Measurements from ENCODE around the gene MB.

The MB gene

GRCh38 chr22:35648066-35649025 lies 31.2 kb upstream of the MB start, which contains the start of gene APOL6:
Gene APOL6 (plus strand): TSS chr22:35648446. CDS start chr22:35656426, 7,980 bp downstream.
- H2AFZ ChIP-seq (ENCODE audit: low read depth): peak within 1 kb of the TSS; percentile 91
- peaks cover 17% of the 10 kb centered on the region for H3K79me2 ChIP-seq (ENCODE audit: insufficient read depth, low read depth)
- H3K9ac ChIP-seq: peak within 1 kb of the TSS; percentile 91
- no peaks in the 10 kb centered on the region for H4K20me1 ChIP-seq (ENCODE audit: insufficient read depth)
- peak within 1 kb of the TSS; percentile 92 for H3K4me2 ChIP-seq
- TF ChIP-seq CTCF (conservative IDR thresholded peaks at IDR 0.05; ENCODE audit: low read depth, low read length): no peak
- no peaks in the 10 kb centered on the region for H3K27me3 ChIP-seq (ENCODE audit: insufficient read depth, low read depth)
- H3K4me3 ChIP-seq (IDR thresholded peaks at IDR 0.05; ENCODE audit: insufficient read depth, low read depth, low read length): peak within 1 kb of the TSS; percentile 88
- no peaks in the 10 kb centered on the region for H3K36me3 ChIP-seq (ENCODE audit: insufficient read depth)
- H3K4me1 ChIP-seq (ENCODE audit: low read depth, poor library complexity, severe bottlenecking): peaks cover 32% of the 10 kb centered on the region
- peak within 1 kb of the TSS; percentile 89 for H3K27ac ChIP-seq

GRCh38 chr22:35645646-35646045 lies 28.5 kb upstream of the MB start:
- no peak for TF ChIP-seq CTCF (conservative IDR thresholded peaks at IDR 0.05; ENCODE audit: low read depth, low read length)

GRCh38 chr22:35643991-35644390 lies 26.9 kb upstream of the MB start:
- Histone ChIP-seq H2AFZ (ENCODE audit: low read depth) (no peak overlapping the region), H3K4me2 (no peak overlapping the region)

More at GRCh38 chr22:35645646-35646045, 28.5 kb upstream of the MB start:
- H3K79me2 ChIP-seq (ENCODE audit: insufficient read depth, low read depth): peaks cover 17% of the 10 kb centered on the region
- H3K4me3 ChIP-seq (IDR thresholded peaks at IDR 0.05; ENCODE audit: insufficient read depth, low read depth, low read length): no peak overlapping the region
- no peaks in the 10 kb centered on the region for H3K36me3 ChIP-seq (ENCODE audit: insufficient read depth)
- no peaks in the 10 kb centered on the region for H4K20me1 ChIP-seq (ENCODE audit: insufficient read depth)
- no peak overlapping the region for H3K4me2 ChIP-seq
- H3K27me3 ChIP-seq (ENCODE audit: insufficient read depth, low read depth): no peaks in the 10 kb centered on the region
- H3K4me1 ChIP-seq (ENCODE audit: low read depth, poor library complexity, severe bottlenecking): peaks cover 32% of the 10 kb centered on the region
- H2AFZ ChIP-seq (ENCODE audit: low read depth): no peak overlapping the region
- no peak overlapping the region for H3K9ac ChIP-seq
- no peak overlapping the region for H3K27ac ChIP-seq

GRCh38 chr22:35642305-35642741 lies 25.2 kb upstream of the MB start:
- Histone ChIP-seq H3K4me2 (no peak overlapping the region), H3K27me3 (ENCODE audit: insufficient read depth, low read depth) (no peaks in the 10 kb centered on the region)
- no peak for TF ChIP-seq CTCF (conservative IDR thresholded peaks at IDR 0.05; ENCODE audit: low read depth, low read length)

More at GRCh38 chr22:35643991-35644390, 26.9 kb upstream of the MB start:
- Histone ChIP-seq H3K36me3 (ENCODE audit: insufficient read depth) (no peaks in the 10 kb centered on the region), H3K4me3 (IDR thresholded peaks at IDR 0.05; ENCODE audit: insufficient read depth, low read depth, low read length) (no peak overlapping the region), H3K27me3 (ENCODE audit: insufficient read depth, low read depth) (no peaks in the 10 kb centered on the region), H3K9ac (no peak overlapping the region), H4K20me1 (ENCODE audit: insufficient read depth) (no peaks in the 10 kb centered on the region), H3K79me2 (ENCODE audit: insufficient read depth, low read depth) (0 out of 2 replicates have a peak, but pooled peaks cover under 1% of the 10 kb centered on the region), H3K4me1 (ENCODE audit: low read depth, poor library complexity, severe bottlenecking) (peaks cover 17% of the 10 kb centered on the region), H3K27ac (no peak overlapping the region)
- no peak for TF ChIP-seq CTCF (conservative IDR thresholded peaks at IDR 0.05; ENCODE audit: low read depth, low read length)

More at GRCh38 chr22:35642305-35642741, 25.2 kb upstream of the MB start:
- no peaks in the 10 kb centered on the region for H4K20me1 ChIP-seq (ENCODE audit: insufficient read depth)
- no peak overlapping the region for H3K27ac ChIP-seq
- H3K36me3 ChIP-seq (ENCODE audit: insufficient read depth): no peaks in the 10 kb centered on the region
- no peak overlapping the region for H3K9ac ChIP-seq
- H3K4me3 ChIP-seq (IDR thresholded peaks at IDR 0.05; ENCODE audit: insufficient read depth, low read depth, low read length): no peak overlapping the region
- H3K4me1 ChIP-seq (ENCODE audit: low read depth, poor library complexity, severe bottlenecking): peaks cover 7% of the 10 kb centered on the region
- H3K79me2 ChIP-seq (ENCODE audit: insufficient read depth, low read depth): no peaks in the 10 kb centered on the region
- H2AFZ ChIP-seq (ENCODE audit: low read depth): no peak overlapping the region
